ENCODE results near the gene NETO2. TPM values are rescaled to one million over a fixed set of nuclear protein-coding genes. Genes with fewer than 3 reads are reported as not detected.
"Not testable (repeated sequence)": the region's sequence is repeated elsewhere in the genome, so short reads cannot be mapped to it uniquely, and the experiment has no call there.

The NETO2 gene
- total RNA-seq, 1 donor from 2014 or later, result 27.5 TPM

- Mint-ChIP-seq H3K36me3 (peaks cover 12% of the 10 kb centered on the region), H3K9me3 (peaks cover 4% of the 10 kb centered on the region), H3K27ac (no peak overlapping the region), H3K4me3 (no peak overlapping the region), H3K27me3 (ENCODE audit: low read depth) (no peaks in the 10 kb centered on the region), H3K4me1 (no peaks in the 10 kb centered on the region)
- no peak for DNase-seq (ENCODE audit: low spot score in 2 of 2, unreplicated experiment in 2 of 2)
- no peak for TF ChIP-seq CTCF (IDR thresholded peaks at IDR 0.05; ENCODE audit: unreplicated experiment)
Observed at GRCh38 chr16:47109361-47109760, 34.4 kb downstream of the NETO2 start.

- H3K27me3 Mint-ChIP-seq (ENCODE audit: low read depth), result not testable (repeated sequence)
- peaks cover 58% of the 10 kb centered on the region for H3K36me3 Mint-ChIP-seq
Observed at GRCh38 chr16:47102921-47103320, 40.8 kb downstream of the NETO2 start.

GRCh38 chr16:47097154-47097553, 46.6 kb downstream of the NETO2 start:
- not testable (repeated sequence) for H3K4me3 Mint-ChIP-seq; H3K27me3 Mint-ChIP-seq (ENCODE audit: low read depth); H3K27ac Mint-ChIP-seq; H3K4me1 Mint-ChIP-seq; DNase-seq (ENCODE audit: low spot score in 2 of 2, unreplicated experiment in 2 of 2)
- peaks cover 44% of the 10 kb centered on the region for H3K36me3 Mint-ChIP-seq
- H3K9me3 Mint-ChIP-seq, result peaks cover 13% of the 10 kb centered on the region

More at GRCh38 chr16:47102921-47103320, 40.8 kb downstream of the NETO2 start:
- H3K27ac Mint-ChIP-seq; H3K4me1 Mint-ChIP-seq; DNase-seq (ENCODE audit: low spot score in 2 of 2, unreplicated experiment in 2 of 2); H3K4me3 Mint-ChIP-seq; H3K9me3 Mint-ChIP-seq: not testable (repeated sequence)

- Mint-ChIP-seq H3K9me3 (peaks cover 13% of the 10 kb centered on the region), H3K27ac (no peak overlapping the region), H3K4me1 (no peaks in the 10 kb centered on the region), H3K36me3 (peaks cover 40% of the 10 kb centered on the region), H3K4me3 (no peak overlapping the region), H3K27me3 (ENCODE audit: low read depth) (no peaks in the 10 kb centered on the region)
- no peak for DNase-seq (ENCODE audit: low spot score in 2 of 2, unreplicated experiment in 2 of 2)
- TF ChIP-seq CTCF (IDR thresholded peaks at IDR 0.05; ENCODE audit: unreplicated experiment), result no peak
Observed at GRCh38 chr16:47096297-47096696, 47.4 kb downstream of the NETO2 start.

GRCh38 chr16:47084198-47084597, 59.5 kb downstream of the NETO2 start:
- H3K27me3 Mint-ChIP-seq (ENCODE audit: low read depth), result no peaks in the 10 kb centered on the region
- no peak for TF ChIP-seq CTCF (IDR thresholded peaks at IDR 0.05; ENCODE audit: unreplicated experiment)

GRCh38 chr16:47082099-47082865, 61.5 kb downstream of the NETO2 start:
- no peak overlapping the region for H3K27ac Mint-ChIP-seq
- no peaks in the 10 kb centered on the region for H3K4me1 Mint-ChIP-seq
- no peak for TF ChIP-seq CTCF (IDR thresholded peaks at IDR 0.05; ENCODE audit: unreplicated experiment)

More at GRCh38 chr16:47084198-47084597, 59.5 kb downstream of the NETO2 start:
- H3K27ac Mint-ChIP-seq, result no peak overlapping the region
- no peak for DNase-seq (ENCODE audit: low spot score in 2 of 2, unreplicated experiment in 2 of 2)
- peaks cover 13% of the 10 kb centered on the region for H3K36me3 Mint-ChIP-seq
- H3K4me3 Mint-ChIP-seq, result no peak overlapping the region
- no peaks in the 10 kb centered on the region for H3K4me1 Mint-ChIP-seq
- no peaks in the 10 kb centered on the region for H3K9me3 Mint-ChIP-seq

More at GRCh38 chr16:47082099-47082865, 61.5 kb downstream of the NETO2 start:
- Mint-ChIP-seq H3K27me3 (ENCODE audit: low read depth) (no peaks in the 10 kb centered on the region), H3K9me3 (no peaks in the 10 kb centered on the region), H3K4me3 (no peak overlapping the region), H3K36me3 (peaks cover 13% of the 10 kb centered on the region)
- no peak for DNase-seq (ENCODE audit: low spot score in 2 of 2, unreplicated experiment in 2 of 2)
